ENCODE data around the gene AKAP12.

AKAP12 gene

GRCh38 chr6:151374036-151374683, 134.4 kb downstream of the AKAP12 start:
- H3K4me1 ChIP-seq (ENCODE audit: insufficient read depth, low read length, severe bottlenecking): peaks cover 9% of the 10 kb centered on the region
- H3K4me2 ChIP-seq (ENCODE audit: low read length): no peak overlapping the region

GRCh38 chr6:151375833-151376232, 136.1 kb downstream of the AKAP12 start:
- Histone ChIP-seq H3K9me2 (ENCODE audit: low read depth, low read length) (no peaks in the 10 kb centered on the region), H2AFZ (ENCODE audit: low read length) (no peak overlapping the region), H3K4me3 (ENCODE audit: low read depth, low read length, poor library complexity, severe bottlenecking) (no peak overlapping the region), H3K9me3 (ENCODE audit: low read length) (no peaks in the 10 kb centered on the region; the same call in 1 of the 2 replicates), H3K36me3 (ENCODE audit: insufficient read depth, low read length) (peaks cover 22% of the 10 kb centered on the region), H3K4me2 (ENCODE audit: low read length) (no peak overlapping the region), H3F3A (ENCODE audit: insufficient read depth, low read length) (no peaks in the 10 kb centered on the region), H3K4me1 (ENCODE audit: insufficient read depth, low read length, severe bottlenecking) (peaks cover 21% of the 10 kb centered on the region), H3K27me3 (ENCODE audit: insufficient read depth, low read length) (no peaks in the 10 kb centered on the region), H3K79me2 (ENCODE audit: insufficient read depth, low read length) (peaks cover 67% of the 10 kb centered on the region), H3K27ac (ENCODE audit: low read depth, low read length, poor library complexity, severe bottlenecking) (no peak overlapping the region), H3K9ac (ENCODE audit: low read length) (no peak overlapping the region), H4K20me1 (ENCODE audit: insufficient read depth, low read length) (no peaks in the 10 kb centered on the region)
- TF ChIP-seq CTCF (IDR thresholded peaks at IDR 0.05; ENCODE audit: low read length) (no peak), EZH2 (IDR thresholded peaks at IDR 0.05; ENCODE audit: borderline replicate concordance, low read length) (no peak)

More at GRCh38 chr6:151374036-151374683, 134.4 kb downstream of the AKAP12 start:
- no peak overlapping the region for H3K4me3 ChIP-seq (ENCODE audit: low read depth, low read length, poor library complexity, severe bottlenecking)
- H3K79me2 ChIP-seq (ENCODE audit: insufficient read depth, low read length): peaks cover 51% of the 10 kb centered on the region
- no peaks in the 10 kb centered on the region for H4K20me1 ChIP-seq (ENCODE audit: insufficient read depth, low read length)
- H3K27me3 ChIP-seq (ENCODE audit: insufficient read depth, low read length): no peaks in the 10 kb centered on the region
- TF ChIP-seq EZH2 (IDR thresholded peaks at IDR 0.05; ENCODE audit: borderline replicate concordance, low read length) (no peak), CTCF (IDR thresholded peaks at IDR 0.05; ENCODE audit: low read length) (no peak)
- no peaks in the 10 kb centered on the region for H3K9me2 ChIP-seq (ENCODE audit: low read depth, low read length)
- H3K27ac ChIP-seq (ENCODE audit: low read depth, low read length, poor library complexity, severe bottlenecking): no peak overlapping the region
- no peaks in the 10 kb centered on the region; the same call in 1 of the 2 replicates for H3K9me3 ChIP-seq (ENCODE audit: low read length)
- H3K9ac ChIP-seq (ENCODE audit: low read length): no peak overlapping the region
- no peak overlapping the region for H2AFZ ChIP-seq (ENCODE audit: low read length)
- no peaks in the 10 kb centered on the region for H3F3A ChIP-seq (ENCODE audit: insufficient read depth, low read length)
- H3K36me3 ChIP-seq (ENCODE audit: insufficient read depth, low read length): peaks cover 39% of the 10 kb centered on the region

- Histone ChIP-seq H3K27me3 (ENCODE audit: insufficient read depth, low read length) (no peaks in the 10 kb centered on the region), H3K9ac (ENCODE audit: low read length) (no peak overlapping the region), H2AFZ (ENCODE audit: low read length) (no peak overlapping the region), H3K79me2 (ENCODE audit: insufficient read depth, low read length) (peaks cover 69% of the 10 kb centered on the region), H3F3A (ENCODE audit: insufficient read depth, low read length) (no peaks in the 10 kb centered on the region), H3K9me2 (ENCODE audit: low read depth, low read length) (no peaks in the 10 kb centered on the region), H3K4me1 (ENCODE audit: insufficient read depth, low read length, severe bottlenecking) (peaks cover 23% of the 10 kb centered on the region), H3K9me3 (ENCODE audit: low read length) (no peaks in the 10 kb centered on the region; the same call in 1 of the 2 replicates), H4K20me1 (ENCODE audit: insufficient read depth, low read length) (no peaks in the 10 kb centered on the region), H3K4me3 (ENCODE audit: low read depth, low read length, poor library complexity, severe bottlenecking) (no peak overlapping the region), H3K27ac (ENCODE audit: low read depth, low read length, poor library complexity, severe bottlenecking) (no peak overlapping the region), H3K36me3 (ENCODE audit: insufficient read depth, low read length) (peaks cover 16% of the 10 kb centered on the region), H3K4me2 (ENCODE audit: low read length) (no peak overlapping the region)
- TF ChIP-seq EZH2 (IDR thresholded peaks at IDR 0.05; ENCODE audit: borderline replicate concordance, low read length) (no peak), CTCF (IDR thresholded peaks at IDR 0.05; ENCODE audit: low read length) (no peak)
These were observed 136.7 kb downstream of the AKAP12 start for GRCh38 chr6:151376440-151376839.

Measured in OCI-LY1 (cell line).